IPS DF 4.7 (cell line): ENCODE results near the gene SYNC.
"Not testable (repeated sequence)": the region's sequence is repeated elsewhere in the genome, so short reads cannot be mapped to it uniquely, and the experiment has no call there.

Experiments
- DNase-seq: peaks from one replicate; pipeline ENCODE4 v3.0.0-alpha.2; 2013; ENCODE audit warnings: low spot score; ENCODE audit errors: extremely low read depth

The SYNC gene

GRCh38 chr1:32693455-32694174 lies 9.0 kb downstream of the SYNC start:
- DNase-seq, result no peak

DNA sequence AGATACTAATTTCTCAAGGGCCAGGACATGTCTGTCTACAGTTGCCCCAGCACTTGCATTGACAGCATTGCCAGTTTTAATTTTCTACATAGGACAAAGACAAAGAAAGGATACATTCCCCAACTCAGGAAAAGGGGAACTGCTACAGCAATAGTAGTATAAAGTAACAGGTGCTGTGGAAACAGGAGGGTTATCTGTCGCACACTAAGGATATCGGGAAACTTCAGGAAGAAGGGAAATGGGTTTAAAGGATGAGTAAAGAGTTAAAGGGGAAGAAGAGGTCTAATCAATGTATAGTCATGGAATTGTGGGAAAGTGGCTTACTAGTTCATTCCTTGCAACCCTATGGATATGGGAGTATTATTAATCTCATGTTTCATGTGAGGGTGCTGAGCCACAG lies 16.2 kb downstream of the SYNC start:
- no peak for DNase-seq

DNA sequence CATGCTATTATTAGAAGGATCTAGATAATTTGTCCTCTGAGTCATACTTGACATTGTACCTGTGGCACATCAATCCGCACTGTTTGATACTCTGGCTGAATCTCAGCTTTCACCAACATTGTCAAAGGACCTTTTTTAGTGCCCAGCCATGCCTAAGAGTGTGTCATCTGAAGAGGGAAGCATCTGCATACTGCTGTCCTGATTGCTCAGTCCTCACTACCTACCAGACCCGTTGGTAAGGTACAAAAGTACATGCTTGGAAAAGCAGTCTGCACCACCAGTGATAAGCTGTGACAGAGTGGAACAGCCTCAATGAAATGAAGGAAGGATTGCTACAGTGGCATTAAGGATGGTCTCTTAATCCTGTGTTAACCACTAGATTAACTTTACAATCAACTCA lies 17.1 kb downstream of the SYNC start:
- no peak for DNase-seq

DNA sequence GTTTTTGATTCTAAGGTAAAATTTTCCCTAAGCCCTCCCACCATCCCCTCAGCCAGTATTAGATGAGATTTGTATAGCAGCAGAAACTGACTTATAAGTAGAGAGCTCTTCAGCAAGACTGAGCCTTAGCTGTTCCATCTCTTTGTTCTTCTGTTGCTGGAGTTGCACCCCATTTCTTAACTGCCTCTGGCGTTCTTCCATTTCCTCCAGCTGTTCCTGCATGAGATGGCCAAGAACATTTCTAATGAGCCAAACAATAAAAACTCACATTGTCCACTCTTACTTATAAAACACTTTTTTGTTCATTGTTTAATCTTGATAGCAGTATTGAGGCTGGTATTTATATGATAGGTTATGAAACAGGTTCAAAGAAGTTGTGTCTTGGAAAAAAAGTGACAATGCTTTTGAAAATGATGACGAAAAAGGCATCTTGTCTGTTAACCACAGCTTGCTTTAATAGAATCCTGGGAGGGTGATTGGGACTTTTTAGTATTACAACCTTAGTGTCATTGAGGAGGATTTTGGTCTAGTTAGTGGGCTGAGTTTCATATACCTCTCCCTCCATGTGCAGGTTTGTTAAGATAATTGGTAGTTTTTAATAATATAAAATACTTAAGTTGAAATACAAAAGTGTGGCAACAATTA lies 18.3 kb downstream of the SYNC start:
- DNase-seq, result no peak

DNA sequence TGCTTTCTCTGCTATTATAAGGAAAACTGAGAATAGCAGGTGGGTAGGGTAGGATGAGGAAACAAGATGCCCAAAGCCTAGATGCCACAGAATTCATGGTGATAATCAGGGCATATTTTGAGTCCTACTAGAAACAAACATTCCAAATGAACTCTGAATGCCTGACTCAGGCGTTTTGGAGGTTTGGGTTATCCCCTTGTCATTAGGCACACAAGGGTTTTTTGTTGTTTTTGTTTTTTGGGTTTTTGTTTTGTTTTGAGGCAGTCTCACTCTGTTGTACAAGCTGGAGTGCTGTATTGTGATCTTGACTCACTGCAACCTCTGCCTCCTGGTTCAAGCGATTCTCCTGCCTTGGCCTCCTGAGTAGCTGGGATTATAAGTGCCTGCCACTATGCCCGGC lies 19.2 kb downstream of the SYNC start:
- DNase-seq, result no peak

GRCh38 chr1:32681999-32682398 lies 20.6 kb downstream of the SYNC start:
- DNase-seq, result no peak

DNA sequence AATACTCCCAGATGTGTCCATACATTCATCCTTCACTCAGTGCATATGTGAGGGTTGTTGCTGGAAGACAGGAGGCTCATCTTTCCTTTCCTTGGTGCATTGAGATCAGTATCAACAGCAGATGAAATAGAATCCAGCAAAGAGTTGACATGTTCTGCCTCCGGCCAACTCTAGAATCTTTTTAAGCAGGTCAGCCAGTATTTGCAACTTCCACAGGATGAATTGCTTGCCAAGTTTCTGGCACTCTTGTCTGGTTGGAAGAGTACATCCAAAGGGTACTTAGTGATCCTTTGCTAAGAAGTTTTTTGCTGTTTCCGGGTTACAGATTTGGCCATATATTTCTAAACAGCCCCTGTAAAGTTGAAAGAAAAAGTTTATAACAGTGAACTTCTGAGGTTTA lies 21.1 kb downstream of the SYNC start:
- no peak for DNase-seq

DNA sequence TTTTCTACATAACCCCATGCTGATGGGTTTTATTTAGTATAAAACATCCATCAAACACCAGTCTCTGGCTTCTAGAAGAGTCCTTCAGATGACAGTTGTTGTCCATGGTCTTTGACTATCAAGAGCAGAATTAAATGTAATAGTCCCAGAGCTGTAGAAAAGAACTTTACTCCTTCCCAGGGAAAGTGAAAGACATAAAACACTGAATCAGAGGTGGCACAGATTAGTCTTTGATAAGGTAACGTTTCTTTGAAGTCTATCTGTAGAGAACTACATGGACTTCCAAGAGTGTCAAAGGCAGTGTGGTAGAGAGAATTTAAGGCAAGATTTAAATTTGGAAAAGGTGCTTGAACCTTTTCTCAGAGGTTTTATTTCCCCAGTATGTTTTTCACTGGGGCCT lies 21.9 kb downstream of the SYNC start:
- no peak for DNase-seq

DNA sequence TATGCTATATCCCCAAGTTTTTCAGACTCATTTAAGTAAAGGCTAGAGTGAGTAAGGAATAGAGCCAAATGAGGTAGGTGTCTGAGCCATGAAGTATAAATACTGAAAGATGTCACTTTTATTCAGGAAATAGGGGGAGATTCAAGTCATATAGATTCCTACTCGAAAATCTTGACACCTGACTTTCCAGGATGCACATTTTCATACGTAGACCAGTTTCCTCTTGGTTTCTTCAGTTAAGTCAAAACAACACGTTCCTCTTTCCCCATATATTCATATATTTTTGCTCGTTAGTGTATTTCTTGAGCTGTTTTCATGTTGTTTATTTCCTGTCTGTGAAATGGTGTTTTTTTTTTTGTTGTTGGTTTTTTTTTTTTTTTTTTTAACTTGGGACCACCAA lies 22.6 kb downstream of the SYNC start:
- DNase-seq, result not testable (repeated sequence)

- no peak for DNase-seq
Observed at GRCh38 chr1:32676945-32677344, 25.6 kb downstream of the SYNC start.

DNA sequence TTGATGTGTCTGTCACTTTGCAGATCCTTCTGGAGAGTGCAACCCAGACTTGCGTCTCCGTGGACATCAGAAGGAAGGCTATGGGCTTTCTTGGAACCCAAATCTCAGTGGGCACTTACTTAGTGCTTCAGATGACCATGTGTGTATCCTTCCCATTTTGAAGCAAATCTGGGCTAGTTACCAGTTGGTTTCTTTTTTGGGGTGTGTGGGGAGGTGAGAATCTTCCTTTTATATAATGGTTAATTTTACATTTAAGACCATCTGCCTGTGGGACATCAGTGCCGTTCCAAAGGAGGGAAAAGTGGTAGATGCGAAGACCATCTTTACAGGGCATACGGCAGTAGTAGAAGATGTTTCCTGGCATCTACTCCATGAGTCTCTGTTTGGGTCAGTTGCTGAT lies 33.9 kb downstream of the SYNC start:
- not testable (repeated sequence) for DNase-seq

- no peak for DNase-seq
Observed at GRCh38 chr1:32666901-32667566, 35.5 kb downstream of the SYNC start.

DNA sequence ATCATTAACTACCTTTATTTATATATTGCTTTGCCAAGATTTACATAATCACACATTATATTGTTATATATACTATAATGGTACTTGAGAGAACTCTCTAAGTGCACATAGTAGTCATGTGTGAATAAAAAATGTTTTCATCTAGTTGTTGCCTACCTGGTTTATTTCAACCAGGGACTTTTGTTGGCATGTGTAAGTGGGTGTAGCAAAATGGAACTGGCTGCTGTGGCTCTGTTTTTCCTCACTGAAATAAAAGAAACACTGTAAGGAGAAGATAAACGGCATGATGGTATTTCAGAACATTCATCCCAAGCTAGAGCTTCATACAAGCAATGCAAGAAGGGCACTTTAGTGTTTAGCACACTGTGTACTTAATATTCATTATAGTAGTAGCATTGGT lies 36.7 kb downstream of the SYNC start:
- DNase-seq, result no peak

- DNase-seq, result no peak
Observed at GRCh38 chr1:32659581-32659980, 43.0 kb downstream of the SYNC start.

- no peak for DNase-seq
Observed at GRCh38 chr1:32652244-32652962, 50.2 kb downstream of the SYNC start.

DNA sequence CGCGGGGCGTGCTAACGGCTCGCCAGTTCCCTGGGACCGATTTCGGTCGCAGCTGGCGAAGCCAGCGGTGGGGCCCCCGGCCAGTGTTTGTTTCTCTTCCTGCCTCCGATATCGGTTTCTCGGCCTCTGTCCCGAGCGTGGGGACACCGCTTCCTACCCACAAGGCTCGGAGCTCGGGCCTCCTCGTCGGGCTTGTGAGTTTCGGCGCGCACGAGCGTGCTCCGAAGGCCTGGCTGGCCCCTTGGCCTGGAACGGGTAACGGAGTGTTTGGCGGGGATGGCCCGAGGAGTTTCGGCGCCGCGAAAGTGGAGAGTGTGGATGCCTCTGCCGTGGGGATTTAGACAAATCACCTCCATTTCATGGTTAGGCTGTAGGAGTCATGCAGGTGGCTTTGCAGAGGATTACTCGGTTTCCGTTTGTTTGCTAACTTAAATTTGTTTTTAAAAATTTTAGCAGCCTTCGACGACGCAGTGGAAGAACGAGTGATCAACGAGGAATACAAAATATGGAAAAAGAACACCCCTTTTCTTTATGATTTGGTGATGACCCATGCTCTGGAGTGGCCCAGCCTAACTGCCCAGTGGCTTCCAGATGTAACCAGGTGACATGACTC lies 51.0 kb downstream of the SYNC start:
- no peak for DNase-seq

- DNase-seq, result peak; percentile 78
Observed at GRCh38 chr1:32650752-32651460, 51.7 kb downstream of the SYNC start, which contains the start of gene RBBP4. TSS of gene RBBP4 (plus strand) at chr1:32651208. CDS start at chr1:32651307, 99 bp downstream.

- DNase-seq, result peak; percentile 83
Observed at GRCh38 chr1:32650248-32650751, 52.3 kb downstream of the SYNC start, which contains the start of gene ZBTB8OS. TSS of gene ZBTB8OS (minus strand) at chr1:32650550. CDS start at chr1:32650529, 21 bp downstream.

GRCh38 chr1:32647308-32648134 lies 55.0 kb downstream of the SYNC start:
- no peak for DNase-seq

- DNase-seq, result no peak
Observed at GRCh38 chr1:32644426-32644825, 58.1 kb downstream of the SYNC start.
